CD4-positive, alpha-beta T cell treated with Interleukin-21 for 1 hour (primary cell): ENCODE data around the gene NAALADL2.
"Not testable (repeated sequence)": the region's sequence is repeated elsewhere in the genome, so short reads cannot be mapped to it uniquely, and the experiment has no call there.

Source experiments
- DNase-seq: peaks from one replicate; pipeline ENCODE4 v3.0.0-alpha.2; 2020

Gene NAALADL2

GRCh38 chr3:175726228-175726627 lies 867.1 kb downstream of the NAALADL2 start:
- DNase-seq, result no peak

- DNase-seq, result no peak
These were observed 869.4 kb downstream of the NAALADL2 start for GRCh38 chr3:175728566-175728965.

GRCh38 chr3:175729466-175729865 lies 870.3 kb downstream of the NAALADL2 start:
- DNase-seq, result no peak

- DNase-seq, result no peak
These were observed 872.4 kb downstream of the NAALADL2 start for GRCh38 chr3:175731543-175731942.

- no peak for DNase-seq
These were observed 872.9 kb downstream of the NAALADL2 start for GRCh38 chr3:175732017-175732416.

- no peak for DNase-seq
These were observed 876.7 kb downstream of the NAALADL2 start for GRCh38 chr3:175735866-175736265.

- DNase-seq, result no peak
These were observed 878.8 kb downstream of the NAALADL2 start for GRCh38 chr3:175737646-175738572.

GRCh38 chr3:175741951-175742350 lies 882.8 kb downstream of the NAALADL2 start:
- DNase-seq, result no peak

GRCh38 chr3:175743733-175744400 lies 884.7 kb downstream of the NAALADL2 start:
- no peak for DNase-seq

- no peak for DNase-seq
These were observed 887.2 kb downstream of the NAALADL2 start for GRCh38 chr3:175746308-175746707.

GRCh38 chr3:175748087-175748730 lies 889.1 kb downstream of the NAALADL2 start:
- DNase-seq, result no peak

GRCh38 chr3:175749981-175750380 lies 890.8 kb downstream of the NAALADL2 start:
- DNase-seq, result no peak

GRCh38 chr3:175751089-175751488 lies 892.0 kb downstream of the NAALADL2 start:
- no peak for DNase-seq

- no peak for DNase-seq
These were observed 904.8 kb downstream of the NAALADL2 start for GRCh38 chr3:175763948-175764347.

- DNase-seq, result no peak
These were observed 905.6 kb downstream of the NAALADL2 start for GRCh38 chr3:175764722-175765121.

- DNase-seq, result no peak
These were observed 911.3 kb downstream of the NAALADL2 start for GRCh38 chr3:175770426-175770825.

GRCh38 chr3:175777495-175777894 lies 918.4 kb downstream of the NAALADL2 start:
- no peak for DNase-seq

GRCh38 chr3:175777965-175778364 lies 918.8 kb downstream of the NAALADL2 start:
- DNase-seq, result no peak

GRCh38 chr3:175778994-175779393 lies 919.9 kb downstream of the NAALADL2 start:
- DNase-seq, result no peak

- DNase-seq, result not testable (repeated sequence)
These were observed 928.0 kb downstream of the NAALADL2 start for GRCh38 chr3:175787109-175787508.

- no peak for DNase-seq
These were observed 933.1 kb downstream of the NAALADL2 start for GRCh38 chr3:175792245-175792644.

- no peak for DNase-seq
These were observed 939.2 kb downstream of the NAALADL2 start for GRCh38 chr3:175798326-175798725.

- no peak for DNase-seq
These were observed 946.7 kb downstream of the NAALADL2 start for GRCh38 chr3:175805825-175806224.

- DNase-seq, result no peak
These were observed 948.0 kb downstream of the NAALADL2 start for GRCh38 chr3:175807175-175807574.
